ENCODE measurements around the gene MYD88. TPM values are rescaled to one million over a fixed set of nuclear protein-coding genes. Genes with fewer than 3 reads are reported as not detected.

MYD88 gene
- total and polyA plus RNA-seq, 9 of the 15 experiments (the other 6 are each of a cell fraction or from before 2014, with no cell fraction given): 3.2 to 47.3 (median 27.6) TPM

- ChIA-PET POLR2A (interaction anchor here (0.7 to 0.8 kb wide), 2 partner anchors 139 to 159 kb away, joined by 3 read pairs; no protein-coding TSS in a partner anchor), CTCF (ENCODE audit: low intra/inter-chr PET ratio) (no interaction called here)
- 74% methylated on average over 7 of the region's 7 CpGs for WGBS (ENCODE audit: insufficient coverage, low coverage, missing lambda C conversion rate)
- ATAC-seq: no peak
- Histone ChIP-seq H3K27me3 (ENCODE audit: control insufficient read depth in 2 of 2, insufficient read depth in 2 of 2, low read length in 2 of 2) (no peaks in the 10 kb centered on the region), H3K27ac (ENCODE audit: extremely low read depth, low read depth, low read length) (no peak overlapping the region), H4K20me1 (replicated peaks; ENCODE audit: control insufficient read depth, insufficient read depth, low read length) (no peaks in the 10 kb centered on the region; the same call in 1 of the 2 replicates), H3K36me3 (ENCODE audit: control insufficient read depth, insufficient read depth, low read length) (peaks cover 86% of the 10 kb centered on the region; the same call in 2 of the 3 replicates), H3K4me3 (no peak overlapping the region), H3K9me3 (replicated peaks; ENCODE audit: control insufficient read depth, insufficient read depth, low read depth, low read length) (no peaks in the 10 kb centered on the region), H3K4me1 (replicated peaks in 1 of 2; ENCODE audit: control insufficient read depth in 2 of 2, insufficient read depth in 2 of 2, low read length in 2 of 2) (peaks cover 0 to 8% of the 10 kb centered on the region in 2 experiments; a peak in 1 of 5 replicates), H3K9me1 (ENCODE audit: control insufficient read depth, insufficient read depth, low read length) (no peaks in the 10 kb centered on the region), H3K4me2 (ENCODE audit: insufficient read depth, low read length) (no peak overlapping the region), H3K9ac (ENCODE audit: insufficient read depth in 1 of 2, low read depth in 2 of 2, low read length in 2 of 2) (no peak overlapping the region), H3K79me2 (ENCODE audit: control insufficient read depth, insufficient read depth, low read length) (no peaks in the 10 kb centered on the region), H2AFZ (ENCODE audit: low read depth, low read length) (no peak overlapping the region)
- BruUV-seq (replicated peaks): no TSS peak
- FAIRE-seq: no peak
- no peak for DNase-seq (ENCODE audit: extremely low read depth in 1 of 4, low spot score in 3 of 4)
- intact Hi-C loops (cut with micrococcal nuclease): no loop called here
- in situ Hi-C loops (cut with MboI): no loop called here
- TF ChIP-seq ATF1 (CRISPR knock-in tag; IDR thresholded peaks at IDR 0.05) (no peak), ATF1 (tag; IDR thresholded peaks at IDR 0.05) (no peak), ZNF121 (CRISPR knock-in tag; conservative IDR thresholded peaks at IDR 0.05) (no peak), ZKSCAN3 (CRISPR knock-in tag; IDR thresholded peaks at IDR 0.05) (no peak), ZBTB33 (CRISPR knock-in tag; IDR thresholded peaks at IDR 0.05) (no peak), SNAPC5 (CRISPR knock-in tag; IDR thresholded peaks at IDR 0.05) (no peak), EGR1 (conservative IDR thresholded peaks at IDR 0.05) (no peak), ELK3 (CRISPR knock-in tag; IDR thresholded peaks at IDR 0.05) (no peak), PATZ1 (CRISPR knock-in tag; IDR thresholded peaks at IDR 0.05; ENCODE audit: borderline replicate concordance) (no peak), ZNF79 (CRISPR knock-in tag; IDR thresholded peaks at IDR 0.05; ENCODE audit: low read depth) (no peak), POLR2B (IDR thresholded peaks at IDR 0.05; ENCODE audit: low read depth, partially characterized antibody) (no peak), CREB3L1 (IDR thresholded peaks at IDR 0.05; ENCODE audit: borderline replicate concordance, low read depth) (no peak), SIN3B (IDR thresholded peaks at IDR 0.05; ENCODE audit: low read depth) (no peak), MXD1 (CRISPR knock-in tag; IDR thresholded peaks at IDR 0.05; ENCODE audit: borderline replicate concordance, poor library complexity, severe bottlenecking) (no peak), SMARCA4 (IDR thresholded peaks at IDR 0.05) (no peak)
Measured at GRCh38 chr3:38124324-38125122, 13.9 kb upstream of the MYD88 start.
